Gastrocnemius medialis (tissue), 4 donors: Measurements from ENCODE around the gene ANXA11. TPM values are rescaled to one million over a fixed set of nuclear protein-coding genes. Genes with fewer than 3 reads are reported as not detected.

Experiments used
- ATAC-seq, 2 donors: fragments of 150-250 bp; one replicate each; pipeline ENCODE4 v1.9.1; 2016
- DNase-seq, 2 donors: peaks; one replicate each; pipeline ENCODE4 v3.0.0-alpha.2; 2019
- H3K27ac ChIP-seq, 4 donors: fragments of 200-600 bp; sonication (generic); 1 replicate in 1 of 4; 2 replicates in 3 of 4; pipeline ENCODE4 v1.5.1; 2016 to 2018; ENCODE audit warnings: mild to moderate bottlenecking in 2 of 4, moderate library complexity in 1 of 4
- H3K27me3 ChIP-seq, 3 donors: fragments of 200-600 bp; sonication (generic) in 2 of 3; 1 replicate in 1 of 3; 2 replicates in 2 of 3; pipeline versions ENCODE4 v1.5.1 to v1.6.0; 2016 to 2019; ENCODE audit warnings: mild to moderate bottlenecking in 1 of 3, moderate library complexity in 1 of 3
- H3K36me3 ChIP-seq, 2 donors: fragments of 200-600 bp; sonication (generic) in 1 of 2; one replicate each; pipeline ENCODE4 v1.5.1; 2017 to 2018
- H3K4me1 ChIP-seq, 2 donors: fragments of 200-600 bp; sonication (generic) in 1 of 2; one replicate each; pipeline ENCODE4 v1.5.1; 2016 to 2017; ENCODE audit warnings: mild to moderate bottlenecking in 2 of 2
- H3K4me3 ChIP-seq, 4 donors: fragments of 200-600 bp; sonication (generic) in 3 of 4; 1 replicate in 1 of 4; 2 replicates in 3 of 4; pipeline ENCODE4 v1.5.1; 2016 to 2019; ENCODE audit warnings: mild to moderate bottlenecking in 2 of 4
- H3K9me3 ChIP-seq, 3 donors: fragments of 200-600 bp; sonication (generic) in 2 of 3; 1 replicate in 1 of 3; 2 replicates in 2 of 3; pipeline ENCODE4 v1.5.1; 2016 to 2019
- CTCF ChIP-seq, 5 experiments: fragments of 450-650 bp in 3 of 5; fragments of 200-600 bp in 2 of 5; sonication (generic) in 2 of 5; IDR thresholded peaks in 4 of 5; conservative IDR thresholded peaks in 1 of 5; 1 replicate in 4 of 5; 2 replicates in 1 of 5; pipeline ENCODE4 v1.5.1; 2016 to 2019; ENCODE audit warnings: antibody characterized with exemption in 5 of 5, mild to moderate bottlenecking in 3 of 5, moderate library complexity in 3 of 5
- POLR2A ChIP-seq, 2 donors: fragments of 450-650 bp; IDR thresholded peaks; one replicate each; pipeline ENCODE4 v1.6.1; 2017; ENCODE audit warnings: antibody characterized with exemption in 2 of 2, mild to moderate bottlenecking in 2 of 2, moderate library complexity in 2 of 2
- in situ Hi-C, 4 donors: fragments of 200-750 bp; cut with MboI; loops; one replicate each; pipeline versions ENCODE4 v1.15.0 to v1.8.0; 2017; ENCODE audit warnings: low sequenced_read_pairs in 4 of 4
- intact Hi-C: fragments of 100-400 bp; cut with DNase I; formaldehyde crosslinking; loops from one replicate; pipeline ENCODE4 v1.15.1; 2023; ENCODE audit warnings: low total_unique reads
- total RNA-seq, 4 donors: library from RNA; depleted of rRNA; stranded (reverse); fragments of >200 nt; gene quantifications; one replicate each; pipeline versions ENCODE4 v1.1.0 to v1.2.3, GENCODE V29; 2016

ANXA11 gene
- total RNA-seq, 4 donors from 2014 or later: 142 to 202 (median 173) TPM

- H3K9me3 ChIP-seq: no peaks in the 10 kb centered on the region
- no peak overlapping the region for H3K4me3 ChIP-seq
- no peaks in the 10 kb centered on the region for H3K36me3 ChIP-seq
- DNase-seq (no peak), ATAC-seq (no peak)
- intact Hi-C loops (no loop called here), in situ Hi-C loops (loop anchor here in 1 of 4 donors (25.0 kb wide), 1 partner anchor 149 kb away; no protein-coding TSS in a partner anchor)
- H3K4me1 ChIP-seq: peaks cover 0 to under 1% of the 10 kb centered on the region in 2 donors
- TF ChIP-seq CTCF (IDR thresholded peaks at IDR 0.05 in 4 of 5, conservative IDR thresholded peaks at IDR 0.05 in 1 of 5) (no peak), POLR2A (IDR thresholded peaks at IDR 0.05) (no peak)
- no peaks in the 10 kb centered on the region for H3K27me3 ChIP-seq
- H3K27ac ChIP-seq: no peak overlapping the region
Measured at GRCh38 chr10:80211786-80212185, 6.4 kb upstream of the ANXA11 start.

GRCh38 chr10:80210259-80210658 lies 4.9 kb upstream of the ANXA11 start:
- ATAC-seq: no peak
- Histone ChIP-seq H3K9me3 (no peaks in the 10 kb centered on the region), H3K4me1 (peaks cover 0 to 12% of the 10 kb centered on the region in 2 donors), H3K27ac (no peak overlapping the region), H3K4me3 (no peak overlapping the region), H3K27me3 (no peaks in the 10 kb centered on the region), H3K36me3 (no peaks in the 10 kb centered on the region)
- in situ Hi-C loops (loop anchor here in 1 of 4 donors (25.0 kb wide), 1 partner anchor 148 kb away; no protein-coding TSS in a partner anchor), intact Hi-C loops (no loop called here)
- no peak for DNase-seq
- no peak for TF ChIP-seq POLR2A (IDR thresholded peaks at IDR 0.05)

GRCh38 chr10:80207768-80208370 lies 2.5 kb upstream of the ANXA11 start:
- H3K4me1 ChIP-seq: peaks cover 20 to 31% of the 10 kb centered on the region in 2 donors
- peak overlapping the region; percentile 47 to 61 (median 49) for H3K4me3 ChIP-seq
- H3K27ac ChIP-seq: peak overlapping the region; percentile 95 to 100 (median 98)
- no peaks in the 10 kb centered on the region for H3K27me3 ChIP-seq
- DNase-seq: no peak
- in situ Hi-C loops (loop anchor here in 3 of 4 donors (5.0 to 25.0 kb wide), 3 partner anchors 53 to 146 kb away; no protein-coding TSS in a partner anchor), intact Hi-C loops (loop anchor here (5.0 kb wide), 3 partner anchors 131 to 861 kb away; partner anchors contain the start of genes PPIF, TMEM254 and ZCCHC24)
- H3K9me3 ChIP-seq: no peaks in the 10 kb centered on the region
- H3K36me3 ChIP-seq: no peaks in the 10 kb centered on the region
- TF ChIP-seq CTCF (IDR thresholded peaks at IDR 0.05 in 4 of 5, conservative IDR thresholded peaks at IDR 0.05 in 1 of 5) (peak in 1 of 5 experiments; percentile 13), POLR2A (IDR thresholded peaks at IDR 0.05) (no peak)
- no peak for ATAC-seq

GRCh38 chr10:80206277-80206655 lies 929 bp upstream of the ANXA11 start:
- H3K9me3 ChIP-seq: no peaks in the 10 kb centered on the region
- DNase-seq: no peak
- no peak for TF ChIP-seq CTCF (IDR thresholded peaks at IDR 0.05 in 4 of 5, conservative IDR thresholded peaks at IDR 0.05 in 1 of 5)
- TF ChIP-seq POLR2A (IDR thresholded peaks at IDR 0.05): no peak
- in situ Hi-C loops: loop anchor here in 3 of 4 donors (5.0 to 25.0 kb wide), 3 partner anchors 51 to 144 kb away; no protein-coding TSS in a partner anchor
- intact Hi-C loops: loop anchor here (5.0 kb wide), 3 partner anchors 129 to 859 kb away; partner anchors contain the start of genes PPIF, TMEM254 and ZCCHC24
- H3K4me1 ChIP-seq: peaks cover 34 to 47% of the 10 kb centered on the region in 2 donors
- ATAC-seq: no peak
- H3K36me3 ChIP-seq: no peaks in the 10 kb centered on the region
- H3K27me3 ChIP-seq: no peaks in the 10 kb centered on the region
- H3K4me3 ChIP-seq: peak overlapping the region in 2 of 4 donors; percentile 69 to 72
- H3K27ac ChIP-seq: peak overlapping the region; percentile 95 to 100 (median 98)
